Hepatocyte (in vitro differentiated cells): ENCODE data around the gene RPH3AL.

Experiments used
- CTCF ChIP-seq: fragments of 200-600 bp; sonication (generic); IDR thresholded peaks from 2 replicates; pipeline ENCODE4 v1.5.1; 2016; ENCODE audit warnings: antibody characterized with exemption, mild to moderate bottlenecking; ENCODE audit not compliant: poor library complexity
- EZH2 ChIP-seq: fragments of 200-600 bp; sonication (generic); IDR thresholded peaks from 2 replicates; pipeline ENCODE4 v1.6.1; 2016; ENCODE audit warnings: antibody characterized with exemption, mild to moderate bottlenecking, borderline replicate concordance

GRCh38 chr17:233473-233941, 119.1 kb downstream of the RPH3AL start:
- no peak for TF ChIP-seq CTCF
- TF ChIP-seq EZH2: no peak
